KBM-7 (cell line): ENCODE measurements around the gene USP24.

Experiments used
- DNase-seq: peaks from one replicate; pipeline ENCODE4 v3.0.0-alpha.2; 2015
- in situ Hi-C: fragments of 300-500 bp; cut with MboI; formaldehyde crosslinking; loops from 2 replicates; pipeline ENCODE4 v1.14.3; 2020; ENCODE audit warnings: low sequenced_read_pairs, low pct_unique_long_range_greater_than_20kb, mixed read lengths

Gene USP24

DNA sequence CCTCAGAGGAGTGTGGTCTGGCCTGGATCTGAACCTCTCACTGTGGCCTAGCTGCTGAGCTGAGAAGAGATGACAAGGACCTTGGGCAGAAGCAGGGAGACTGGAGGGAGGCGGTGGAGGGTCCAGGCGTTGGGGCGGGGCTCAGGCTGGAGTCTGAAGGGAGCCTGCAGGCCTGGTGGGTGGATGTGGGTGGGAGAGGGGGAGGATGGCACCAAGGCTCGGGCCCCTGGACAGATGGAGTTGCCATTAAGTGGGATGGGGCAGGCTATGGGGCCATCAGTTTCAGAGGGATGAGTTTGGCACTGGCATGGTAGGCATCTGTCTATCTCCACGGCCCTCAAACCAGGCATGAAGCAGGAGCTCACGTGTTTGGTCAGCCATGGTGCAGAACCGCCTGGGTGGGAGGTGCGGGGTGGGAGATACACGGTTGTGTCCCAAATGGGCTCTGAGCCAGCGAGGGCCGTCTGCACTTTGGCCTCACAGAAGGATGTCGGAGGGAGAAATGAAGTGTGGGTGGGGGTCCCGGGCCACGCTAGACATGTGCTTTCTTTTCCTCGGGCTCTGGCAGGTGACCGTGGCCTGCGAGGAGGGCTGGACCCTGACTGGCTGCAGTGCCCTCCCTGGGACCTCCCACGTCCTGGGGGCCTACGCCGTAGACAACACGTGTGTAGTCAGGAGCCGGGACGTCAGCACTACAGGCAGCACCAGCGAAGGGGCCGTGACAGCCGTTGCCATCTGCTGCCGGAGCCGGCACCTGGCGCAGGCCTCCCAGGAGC lies 152.2 kb downstream of the USP24 start:
- in situ Hi-C loops, result no loop called here
- no peak for DNase-seq

GRCh38 chr1:55061706-55062321 lies 153.3 kb downstream of the USP24 start:
- in situ Hi-C loops, result no loop called here
- DNase-seq, result no peak

DNA sequence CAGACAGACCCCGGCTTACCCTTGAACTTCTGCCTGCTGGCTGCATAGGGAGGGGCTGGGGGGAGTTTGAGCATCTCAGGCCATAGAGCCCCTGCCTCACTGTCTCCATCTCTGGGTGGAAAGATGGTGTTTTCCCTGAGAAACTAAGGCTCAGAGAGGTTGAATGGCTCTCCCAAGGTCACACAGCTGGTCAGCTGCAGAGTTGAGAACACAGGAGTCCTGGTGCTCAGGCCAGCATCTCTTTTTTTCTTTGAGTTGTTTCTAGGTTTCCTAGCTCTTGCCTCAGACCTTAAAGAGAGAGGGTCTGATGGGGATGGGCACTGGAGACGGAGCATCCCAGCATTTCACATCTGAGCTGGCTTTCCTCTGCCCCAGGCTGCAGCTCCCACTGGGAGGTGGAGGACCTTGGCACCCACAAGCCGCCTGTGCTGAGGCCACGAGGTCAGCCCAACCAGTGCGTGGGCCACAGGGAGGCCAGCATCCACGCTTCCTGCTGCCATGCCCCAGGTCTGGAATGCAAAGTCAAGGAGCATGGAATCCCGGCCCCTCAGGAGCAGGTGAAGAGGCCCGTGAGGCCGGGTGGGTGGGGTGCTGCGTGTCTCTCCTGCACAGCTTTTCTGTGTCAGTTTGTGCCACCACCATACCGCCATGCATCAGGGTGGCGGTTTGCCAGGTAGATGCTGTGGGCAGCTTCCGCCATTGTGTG lies 154.0 kb downstream of the USP24 start:
- in situ Hi-C loops, result no loop called here
- no peak for DNase-seq

DNA sequence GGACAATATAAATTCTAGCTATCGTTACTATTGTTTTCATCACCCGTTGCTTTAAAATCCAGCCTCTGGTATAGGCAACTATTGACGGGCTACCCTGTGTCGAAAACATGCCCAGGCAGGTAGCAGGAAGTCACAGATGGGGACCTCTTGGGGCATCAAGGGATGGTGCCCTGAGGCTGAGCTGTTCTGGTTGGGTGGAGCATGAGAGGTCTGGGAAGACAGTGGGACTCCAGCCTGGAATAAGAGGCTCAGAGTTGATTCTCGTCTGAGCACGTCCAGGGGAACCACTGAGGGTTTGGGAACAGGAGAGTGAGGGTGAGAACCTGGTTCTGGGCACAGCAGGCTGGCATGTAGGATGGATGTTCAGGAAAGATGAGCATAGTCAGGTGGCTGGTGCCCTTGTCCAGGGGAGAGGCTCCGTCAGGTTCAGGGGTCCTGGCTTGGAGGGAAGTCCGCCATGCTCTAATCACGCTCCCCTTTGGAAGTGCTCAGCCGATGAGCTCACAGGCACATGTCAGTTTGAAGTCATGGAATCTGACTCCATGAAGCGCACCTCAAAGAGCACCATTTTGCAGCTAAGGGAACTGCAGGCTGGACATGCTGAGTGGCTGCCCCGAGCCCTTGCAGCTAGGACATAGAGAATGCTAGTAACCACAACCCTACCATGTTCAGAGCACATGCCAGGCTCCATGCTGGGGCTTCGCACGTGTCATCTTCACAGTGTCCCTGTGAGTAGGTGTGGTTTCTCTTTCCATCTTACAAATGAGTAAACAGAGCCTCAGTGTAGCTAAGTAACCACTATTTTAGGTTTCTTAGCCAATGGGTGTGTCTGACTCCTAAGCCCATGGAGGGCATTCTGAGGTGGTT lies 154.8 kb downstream of the USP24 start:
- DNase-seq, result no peak
- in situ Hi-C loops, result no loop called here

- in situ Hi-C loops, result no loop called here
- no peak for DNase-seq
Observed at GRCh38 chr1:55059302-55060132, 155.6 kb downstream of the USP24 start.

DNA sequence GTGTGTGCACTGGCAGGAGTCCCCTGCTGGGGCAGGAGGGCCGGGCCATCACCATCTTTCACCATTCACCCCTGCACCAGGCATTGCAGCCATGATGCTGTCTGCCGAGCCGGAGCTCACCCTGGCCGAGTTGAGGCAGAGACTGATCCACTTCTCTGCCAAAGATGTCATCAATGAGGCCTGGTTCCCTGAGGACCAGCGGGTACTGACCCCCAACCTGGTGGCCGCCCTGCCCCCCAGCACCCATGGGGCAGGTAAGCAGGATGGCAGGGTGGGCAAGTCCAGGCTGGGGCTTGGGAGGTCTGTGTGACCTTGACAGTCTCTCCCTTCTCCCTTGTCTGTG lies 157.2 kb downstream of the USP24 start:
- DNase-seq, result no peak
- in situ Hi-C loops, result no loop called here

- in situ Hi-C loops, result no loop called here
Observed at GRCh38 chr1:55057270-55057955, 157.8 kb downstream of the USP24 start.

DNA sequence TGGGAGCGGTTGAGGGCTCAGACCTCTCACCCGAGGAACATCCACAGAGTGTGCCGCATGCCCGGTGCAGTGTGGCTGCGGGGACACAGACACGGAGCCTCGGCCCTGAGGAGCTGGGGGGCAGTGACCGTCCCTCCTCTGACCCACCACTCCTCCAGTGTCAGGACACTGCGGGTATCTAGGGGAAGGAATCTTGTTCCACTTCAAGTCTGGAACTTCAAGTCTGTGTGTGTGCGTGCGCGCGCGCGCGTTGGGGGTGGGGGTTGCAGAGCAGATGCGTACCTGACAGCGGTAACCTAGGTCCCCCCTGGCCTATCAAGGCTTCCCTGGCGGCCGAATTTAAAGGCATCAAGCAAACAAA lies 158.6 kb downstream of the USP24 start:
- in situ Hi-C loops, result no loop called here

More at GRCh38 chr1:55057270-55057955, 157.8 kb downstream of the USP24 start:
- DNase-seq, result no peak

GRCh38 chr1:55055951-55056631 lies 159.1 kb downstream of the USP24 start:
- no peak for DNase-seq
- in situ Hi-C loops, result no loop called here

More for the DNA sequence above, 158.6 kb downstream of the USP24 start:
- no peak for DNase-seq

DNA sequence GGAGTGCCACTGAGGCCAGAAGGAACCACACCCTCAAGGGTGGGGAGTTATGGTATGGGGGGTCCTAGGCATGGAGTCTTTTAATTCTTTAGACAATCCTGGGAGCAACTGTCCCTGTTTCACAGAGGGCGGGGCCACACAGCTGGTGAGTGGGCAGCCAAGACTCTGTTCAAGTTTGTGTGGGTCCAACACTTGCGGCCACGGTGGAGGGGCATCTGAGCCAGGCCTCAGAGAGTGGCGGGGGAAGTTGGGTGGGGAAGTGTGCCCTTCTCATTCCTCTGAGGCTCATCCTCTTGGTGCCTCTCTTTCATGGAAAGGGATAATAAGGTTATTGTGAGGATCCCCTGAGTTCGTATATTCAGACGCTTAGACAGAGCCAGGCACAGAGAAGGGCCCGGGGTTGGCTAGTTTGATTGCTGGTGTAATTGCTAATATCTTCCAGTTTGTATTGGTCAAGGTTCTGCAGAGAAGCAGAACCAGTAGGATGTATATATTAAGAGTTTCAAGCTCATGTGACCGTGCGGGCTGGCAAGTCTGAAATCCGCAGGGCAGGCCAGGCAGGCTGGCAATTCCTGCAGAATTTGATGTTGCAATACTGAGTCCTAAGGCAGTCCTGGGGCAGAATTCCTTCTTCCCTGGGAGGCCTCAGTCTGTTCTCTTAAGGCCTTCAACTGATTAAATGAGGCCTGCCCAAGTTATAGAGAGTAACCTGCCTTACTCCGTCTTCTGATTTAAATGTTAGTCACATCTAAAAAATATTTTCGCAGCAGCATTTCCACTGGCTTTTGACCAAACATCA lies 159.9 kb downstream of the USP24 start:
- no peak for DNase-seq
- in situ Hi-C loops, result no loop called here

GRCh38 chr1:55054396-55054795 lies 160.8 kb downstream of the USP24 start:
- in situ Hi-C loops, result no loop called here
- no peak for DNase-seq

DNA sequence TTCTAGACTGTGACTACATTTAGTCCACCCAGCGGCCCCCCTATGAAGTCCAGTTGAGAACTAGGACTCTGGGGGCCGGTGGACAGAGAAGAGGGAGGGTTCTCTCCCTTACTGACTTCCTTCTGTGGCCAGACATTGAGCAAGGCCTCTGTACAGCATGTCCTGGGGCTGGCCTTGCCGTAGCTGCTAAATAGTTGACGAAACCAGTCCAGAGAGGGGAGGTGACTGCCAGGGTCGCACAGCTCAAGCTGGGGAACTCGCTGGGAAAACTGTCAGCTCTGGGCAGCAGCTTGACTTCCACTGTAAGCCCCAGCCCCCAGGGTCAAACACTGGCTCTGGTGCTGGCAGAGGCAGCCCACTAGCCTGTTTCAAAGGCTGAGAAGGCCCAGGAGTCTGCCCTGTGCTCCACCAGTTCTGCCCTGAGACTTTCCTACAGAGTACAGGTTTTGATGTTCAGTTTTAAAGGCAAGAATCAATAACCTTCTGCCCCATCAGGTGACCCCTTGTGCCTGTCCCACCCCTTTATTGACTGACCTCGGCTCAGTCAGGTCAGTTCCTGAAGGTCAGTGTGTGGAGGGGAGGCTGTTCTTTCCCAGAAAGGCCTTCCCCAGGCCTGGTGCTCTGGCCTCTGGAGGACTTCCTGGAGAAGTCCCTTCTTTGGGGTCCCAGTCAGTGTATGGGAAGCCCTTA lies 161.8 kb downstream of the USP24 start:
- in situ Hi-C loops, result no loop called here
- no peak for DNase-seq

GRCh38 chr1:55052221-55053142 lies 162.7 kb downstream of the USP24 start:
- in situ Hi-C loops, result no loop called here
- no peak for DNase-seq

- in situ Hi-C loops, result no loop called here
- no peak for DNase-seq
Observed at GRCh38 chr1:55051621-55052020, 163.5 kb downstream of the USP24 start.

- DNase-seq, result no peak
- in situ Hi-C loops, result no loop called here
Observed at GRCh38 chr1:55051169-55051568, 164.0 kb downstream of the USP24 start.
